T-cell (primary cell): ENCODE data around the gene WAC. TPM values are rescaled to one million over a fixed set of nuclear protein-coding genes. Genes with fewer than 3 reads are reported as not detected.

Experiments used
- ATAC-seq, 4 experiments: fragments of 200-7000 bp in 3 of 4; fragments of 150-1000 bp in 1 of 4; cut with Tn5 transposase; replicated peaks in 1 of 4; 1 replicate in 3 of 4; 2 replicates in 1 of 4; pipeline ENCODE4 v1.10.0; 2021; ENCODE audit warnings: moderate library complexity in 3 of 4, mild to moderate bottlenecking in 2 of 4, moderate number of reproducible peaks in 1 of 4
- CTCF ChIA-PET, 2 donors: fragments of 300-600 bp; sonication (Branson Sonifier 250); formaldehyde crosslinking; loops; one replicate each; lab custom pipeline; 2022; ENCODE audit warnings: antibody characterized with exemption in 2 of 2; lab: Charles Lee
- POLR2A ChIA-PET, 2 donors: fragments of 300-600 bp; sonication (Branson Sonifier 250); formaldehyde crosslinking; loops; one replicate each; lab custom pipeline; 2022; ENCODE audit warnings: antibody characterized with exemption in 2 of 2; lab: Charles Lee
- DNase-seq, 35 experiments: peaks; one replicate each; pipeline versions ENCODE4 v3.0.0 to v3.0.0-alpha.2; 2013 to 2023
- H3K27ac ChIP-seq: one replicate; pipeline ENCODE4 v1.5.1; 2013; ENCODE audit warnings: low read length
- H3K27me3 ChIP-seq, 2 experiments: replicated peaks in 1 of 2; 1 replicate in 1 of 2; 2 replicates in 1 of 2; pipeline versions ENCODE4 v1.6.1 to v1.7.0; 2013; ENCODE audit warnings: low read length in 1 of 2, mixed read lengths in 1 of 2; ENCODE audit not compliant: control insufficient read depth in 2 of 2, insufficient read depth in 2 of 2; ENCODE audit errors: extremely low read depth in 1 of 2
- H3K36me3 ChIP-seq, 2 donors: 1 replicate in 1 of 2; 2 replicates in 1 of 2; pipeline versions ENCODE4 v1.6.1 to v1.7.0; 2013; ENCODE audit warnings: low read length in 1 of 2; ENCODE audit not compliant: control insufficient read depth in 2 of 2, insufficient read depth in 1 of 2; ENCODE audit errors: extremely low read depth in 1 of 2
- H3K4me1 ChIP-seq, 2 experiments: 1 replicate in 1 of 2; 2 replicates in 1 of 2; pipeline versions ENCODE4 v1.6.1 to v1.7.0; 2013; ENCODE audit warnings: low read length in 2 of 2, mixed read lengths in 1 of 2; ENCODE audit not compliant: insufficient read depth in 2 of 2, control insufficient read depth in 1 of 2; ENCODE audit errors: extremely low read depth in 1 of 2
- H3K4me3 ChIP-seq, 2 donors: 1 replicate in 1 of 2; 2 replicates in 1 of 2; pipeline versions ENCODE4 v1.5.1 to v1.7.0; 2013; ENCODE audit warnings: mild to moderate bottlenecking in 2 of 2, low read length in 1 of 2, moderate library complexity in 1 of 2; ENCODE audit not compliant: control insufficient read depth in 1 of 2; ENCODE audit errors: extremely low read depth in 1 of 2
- H3K9me3 ChIP-seq: 2 replicates; pipeline ENCODE4 v1.7.0; 2013
- H3K27ac Mint-ChIP-seq, 2 donors: one replicate each; pipeline ENCODE4 v1.8.0; 2020 to 2021; ENCODE audit warnings: mild to moderate bottlenecking in 2 of 2, mixed read lengths in 2 of 2
- H3K27me3 Mint-ChIP-seq, 2 donors: one replicate each; pipeline ENCODE4 v1.8.0; 2021 to 2022; ENCODE audit warnings: mixed read lengths in 2 of 2
- H3K36me3 Mint-ChIP-seq: one replicate; pipeline ENCODE4 v1.8.0; 2021; ENCODE audit warnings: mixed read lengths
- H3K4me1 Mint-ChIP-seq, 3 donors: one replicate each; pipeline ENCODE4 v1.8.0; 2020 to 2022; ENCODE audit warnings: mixed read lengths in 3 of 3, mild to moderate bottlenecking in 1 of 3
- H3K4me3 Mint-ChIP-seq, 3 donors: one replicate each; pipeline ENCODE4 v1.8.0; 2020 to 2022; ENCODE audit warnings: mild to moderate bottlenecking in 3 of 3, mixed read lengths in 3 of 3, moderate library complexity in 3 of 3
- H3K9me3 Mint-ChIP-seq, 3 donors: one replicate each; pipeline ENCODE4 v1.8.0; 2020 to 2022; ENCODE audit warnings: mixed read lengths in 3 of 3
- WGBS: methylation state at CpG from one replicate; pipeline ENCODE4 v1.1.5; 2013; ENCODE audit warnings: missing lambda C conversion rate; ENCODE audit not compliant: insufficient coverage; 5-methylcytosine and 5-hydroxymethylcytosine counted together
- total RNA-seq, 35 experiments: library from RNA in 6 of 35; stranded (reverse) in 6 of 35; fragments of 120-200 nt in 1 of 35; gene quantifications; one replicate each; pipeline versions ENCODE4 v1.2.1 to v1.2.4 and lab custom pipeline; 2013 to 2026

The WAC gene
- total RNA-seq, 5 donors from 2014 or later (not counting 1 experiment from before 2014, with no cell fraction given): 142 to 184 (median 157) TPM

GRCh38 chr10:28560617-28561016, 27.7 kb downstream of the WAC start:
- Histone ChIP-seq H3K36me3 (peaks cover 8 to 45% of the 10 kb centered on the region in 2 donors), H3K4me3 (no peak overlapping the region), H3K4me1 (peaks cover 14 to 28% of the 10 kb centered on the region in 2 experiments), H3K27ac (no peak overlapping the region), H3K27me3 (no peaks in the 10 kb centered on the region), H3K9me3 (no peaks in the 10 kb centered on the region)
- ChIA-PET CTCF (no interaction called here), POLR2A (interaction anchor here in 1 of 2 donors (0.6 kb wide), 1 partner anchor 15 kb away, joined by 3 read pairs; no protein-coding TSS in a partner anchor)
- 92% methylated on average over 2 of the region's 3 CpGs for WGBS
- H3K9me3 Mint-ChIP-seq: no peaks in the 10 kb centered on the region
- DNase-seq: no peak
- H3K27me3 Mint-ChIP-seq: no peaks in the 10 kb centered on the region
- peak overlapping the region in 1 of 3 donors; percentile 13 for H3K4me3 Mint-ChIP-seq
- peaks cover 88 to 95% (median 90%) of the 10 kb centered on the region in 3 donors for H3K4me1 Mint-ChIP-seq
- ATAC-seq: peak in 2 of 4 experiments; percentile 20 to 36
- H3K27ac Mint-ChIP-seq: no peak overlapping the region
- H3K36me3 Mint-ChIP-seq: peaks cover 57% of the 10 kb centered on the region

- Histone ChIP-seq H3K4me1 (peaks cover 14 to 28% of the 10 kb centered on the region in 2 experiments), H3K27me3 (no peaks in the 10 kb centered on the region), H3K27ac (no peak overlapping the region), H3K36me3 (peaks cover 8 to 40% of the 10 kb centered on the region in 2 donors), H3K9me3 (no peaks in the 10 kb centered on the region), H3K4me3 (no peak overlapping the region)
- Mint-ChIP-seq H3K27me3 (no peaks in the 10 kb centered on the region), H3K4me3 (peak overlapping the region in 1 of 3 donors; percentile 13), H3K4me1 (peaks cover 89 to 95% (median 91%) of the 10 kb centered on the region in 3 donors), H3K36me3 (peaks cover 57% of the 10 kb centered on the region), H3K27ac (no peak overlapping the region), H3K9me3 (no peaks in the 10 kb centered on the region)
- ChIA-PET CTCF (no interaction called here), POLR2A (interaction anchor here (0.5 to 0.6 kb wide), 2 partner anchors 10 to 26 kb away, joined by 3 to 5 read pairs; no protein-coding TSS in a partner anchor)
- ATAC-seq (no peak), DNase-seq (no peak)
- WGBS: 100% methylated on average over 5 of the region's 10 CpGs
Observed at GRCh38 chr10:28561531-28561930, 28.6 kb downstream of the WAC start.

GRCh38 chr10:28564905-28565304, 32.0 kb downstream of the WAC start:
- DNase-seq: no peak
- WGBS: 60% methylated on average over 2 of the region's 6 CpGs
- H3K4me3 ChIP-seq: no peak overlapping the region
- Mint-ChIP-seq H3K27me3 (no peaks in the 10 kb centered on the region), H3K36me3 (peaks cover 60% of the 10 kb centered on the region), H3K27ac (no peak overlapping the region), H3K4me1 (peaks cover 91 to 93% (median 93%) of the 10 kb centered on the region in 3 donors), H3K4me3 (no peak overlapping the region), H3K9me3 (no peaks in the 10 kb centered on the region)
- ATAC-seq: no peak
- no peak overlapping the region for H3K27ac ChIP-seq
- peaks cover 10 to 27% of the 10 kb centered on the region in 2 experiments for H3K4me1 ChIP-seq
- H3K36me3 ChIP-seq: peaks cover 3 to 33% of the 10 kb centered on the region in 2 donors
- ChIA-PET POLR2A (interaction anchor here (0.6 to 1.0 kb wide), 3 partner anchors 9 to 20 kb away, joined by 3 to 5 read pairs (median 3); no protein-coding TSS in a partner anchor), CTCF (interaction anchor here (0.5 to 1.2 kb wide), 3 partner anchors 8 to 130 kb away, joined by 3 to 5 read pairs (median 4); no protein-coding TSS in a partner anchor)
- no peaks in the 10 kb centered on the region for H3K9me3 ChIP-seq
- H3K27me3 ChIP-seq: no peaks in the 10 kb centered on the region

- POLR2A ChIA-PET: interaction anchor here (0.6 to 1.1 kb wide), 6 partner anchors 9 to 239 kb away, joined by 3 to 7 read pairs (median 4); no protein-coding TSS in a partner anchor
- H3K9me3 ChIP-seq: no peaks in the 10 kb centered on the region
- CTCF ChIA-PET: interaction anchor here in 1 of 2 donors (0.6 to 1.4 kb wide), 3 partner anchors 10 to 797 kb away, joined by 3 to 5 read pairs (median 3); no protein-coding TSS in a partner anchor
- peaks cover 1 to 25% of the 10 kb centered on the region in 2 donors for H3K36me3 ChIP-seq
- Mint-ChIP-seq H3K36me3 (peaks cover 55% of the 10 kb centered on the region), H3K27ac (peak overlapping the region; percentile 5 to 25), H3K4me1 (peaks cover 86 to 94% (median 90%) of the 10 kb centered on the region in 3 donors), H3K4me3 (no peak overlapping the region), H3K9me3 (no peaks in the 10 kb centered on the region), H3K27me3 (no peaks in the 10 kb centered on the region)
- WGBS: no CpG with 5 or more reads among the region's 1 CpG
- no peak for ATAC-seq
- no peaks in the 10 kb centered on the region for H3K27me3 ChIP-seq
- H3K4me1 ChIP-seq: peaks cover 10 to 22% of the 10 kb centered on the region in 2 experiments
- DNase-seq: no peak
- H3K27ac ChIP-seq: no peak overlapping the region
- H3K4me3 ChIP-seq: no peak overlapping the region
Observed at GRCh38 chr10:28566458-28567015, 33.6 kb downstream of the WAC start.

- no peaks in the 10 kb centered on the region for H3K27me3 ChIP-seq
Observed at GRCh38 chr10:28569506-28570159, 36.7 kb downstream of the WAC start.

GRCh38 chr10:28570598-28570997, 37.7 kb downstream of the WAC start:
- Mint-ChIP-seq H3K36me3 (peaks cover 55% of the 10 kb centered on the region), H3K4me1 (peaks cover 86 to 94% (median 94%) of the 10 kb centered on the region in 3 donors), H3K9me3 (no peaks in the 10 kb centered on the region), H3K27ac (no peak overlapping the region), H3K4me3 (no peak overlapping the region), H3K27me3 (no peaks in the 10 kb centered on the region)
- Histone ChIP-seq H3K27ac (no peak overlapping the region), H3K27me3 (no peaks in the 10 kb centered on the region), H3K4me1 (peaks cover 8 to 24% of the 10 kb centered on the region in 2 experiments), H3K4me3 (no peak overlapping the region), H3K36me3 (peaks cover 0 to 22% of the 10 kb centered on the region in 2 donors), H3K9me3 (no peaks in the 10 kb centered on the region)
- DNase-seq: no peak
- ChIA-PET POLR2A (no interaction called here), CTCF (interaction anchor here in 1 of 2 donors (0.6 kb wide), 1 partner anchor 1517 kb away, joined by 3 read pairs; no protein-coding TSS in a partner anchor)
- no peak for ATAC-seq
- WGBS: 63% methylated on average over 1 of the region's 1 CpG

More at GRCh38 chr10:28569506-28570159, 36.7 kb downstream of the WAC start:
- no CpG with 5 or more reads among the region's 3 CpGs for WGBS
- H3K9me3 Mint-ChIP-seq: no peaks in the 10 kb centered on the region
- no peak for ATAC-seq
- H3K4me1 Mint-ChIP-seq: peaks cover 86 to 93% (median 93%) of the 10 kb centered on the region in 3 donors
- Histone ChIP-seq H3K9me3 (no peaks in the 10 kb centered on the region), H3K36me3 (peaks cover 0 to 25% of the 10 kb centered on the region in 2 donors), H3K4me3 (no peak overlapping the region), H3K27ac (no peak overlapping the region), H3K4me1 (peaks cover 5 to 26% of the 10 kb centered on the region in 2 experiments)
- H3K4me3 Mint-ChIP-seq: peak overlapping the region in 1 of 3 donors; percentile 12
- peaks cover 50% of the 10 kb centered on the region for H3K36me3 Mint-ChIP-seq
- ChIA-PET POLR2A (no interaction called here), CTCF (interaction anchor here (0.5 kb wide), 2 partner anchors 31 to 1851 kb away, joined by 3 read pairs; no protein-coding TSS in a partner anchor)
- H3K27me3 Mint-ChIP-seq: no peaks in the 10 kb centered on the region
- no peak for DNase-seq
- peak overlapping the region; percentile 25 to 53 for H3K27ac Mint-ChIP-seq
